K562 (cell line): Measurements from ENCODE around the gene PSAP. TPM values are rescaled to one million over a fixed set of nuclear protein-coding genes. Genes with fewer than 3 reads are reported as not detected.

Source experiments
- EP400 ChIP-seq: fragments of 450-650 bp; IDR thresholded peaks from 2 replicates; pipeline ENCODE4 v1.6.1; 2017; ENCODE audit warnings: antibody characterized with exemption, mild to moderate bottlenecking, moderate library complexity
- GATAD2B ChIP-seq: fragments of 450-650 bp; IDR thresholded peaks from 2 replicates; pipeline ENCODE4 v1.6.1; 2017; ENCODE audit warnings: mild to moderate bottlenecking, borderline replicate concordance
- ILF3 ChIP-seq: fragments of 450-650 bp; IDR thresholded peaks from 2 replicates; pipeline ENCODE4 v1.6.1; 2018; ENCODE audit warnings: antibody characterized with exemption, mild to moderate bottlenecking, moderate library complexity, borderline replicate concordance
- MAFK ChIP-seq: IDR thresholded peaks from 2 replicates; pipeline ENCODE4 v1.6.1; 2011; ENCODE audit warnings: low read length, improper control_type of control experiment
- MAZ ChIP-seq, 2 experiments: fragments of 450-650 bp in 1 of 2; sonication (generic) in 1 of 2; formaldehyde crosslinking; IDR thresholded peaks in 1 of 2; conservative IDR thresholded peaks in 1 of 2; 2 replicates each; pipeline versions ENCODE4 v1.4.0 to v1.5.0; 2020; ENCODE audit warnings: mild to moderate bottlenecking in 1 of 2, missing genetic modification reagents in 1 of 2
- NCOA4 ChIP-seq: fragments of 450-650 bp; IDR thresholded peaks from 2 replicates; pipeline ENCODE4 v1.6.1; 2018; ENCODE audit warnings: mild to moderate bottlenecking; ENCODE audit not compliant: partially characterized antibody
- PBX2 ChIP-seq, 2 experiments: IDR thresholded peaks in 1 of 2; conservative IDR thresholded peaks in 1 of 2; 2 replicates each; pipeline ENCODE4 v1.6.1; 2016; ENCODE audit warnings: low read depth in 2 of 2, mild to moderate bottlenecking in 1 of 2, missing compliant biosample characterization in 1 of 2, missing genetic modification characterization in 1 of 2, moderate library complexity in 1 of 2
- PPARD ChIP-seq: fragments of 250-450 bp; sonication (Bioruptor Pico); IDR thresholded peaks from 2 replicates; pipeline ENCODE4 v1.8.0; 2022; ENCODE audit warnings: inconsistent platforms, mild to moderate bottlenecking, moderate library complexity
- SMAD3 ChIP-seq: fragments of 450-650 bp; formaldehyde crosslinking; conservative IDR thresholded peaks from 2 replicates; pipeline ENCODE4 v1.4.0; 2020; ENCODE audit warnings: mild to moderate bottlenecking
- STAT5B ChIP-seq: fragments of 250-450 bp; sonication (Bioruptor Pico); IDR thresholded peaks from 2 replicates; pipeline ENCODE4 v1.8.0; 2021; ENCODE audit warnings: mild to moderate bottlenecking, inconsistent platforms
- TBP ChIP-seq: optimal IDR thresholded peaks from 2 replicates; pipeline ENCODE3; 2011; ENCODE audit warnings: low read depth, low read length, improper control_type of control experiment
- TGIF2 ChIP-seq: sonication (generic); formaldehyde crosslinking; IDR thresholded peaks from 2 replicates; pipeline ENCODE4 v1.8.1; 2022; ENCODE audit warnings: mild to moderate bottlenecking, missing genetic modification reagents, moderate library complexity
- THAP12 ChIP-seq: fragments of 250-450 bp; sonication (Bioruptor Pico); IDR thresholded peaks from 2 replicates; pipeline ENCODE4 v1.9.0; 2021; ENCODE audit warnings: mild to moderate bottlenecking, inconsistent platforms
- XRCC5 ChIP-seq: fragments of 200-400 bp; formaldehyde crosslinking; IDR thresholded peaks from 2 replicates; pipeline ENCODE4 v1.6.1; 2017; ENCODE audit warnings: low read depth, mild to moderate bottlenecking, low read length
- ZNF165 ChIP-seq: fragments of 250-450 bp; sonication (Bioruptor Pico); IDR thresholded peaks from 2 replicates; pipeline ENCODE4 v1.4.0; 2020; ENCODE audit warnings: borderline replicate concordance
- ZNF23 ChIP-seq: fragments of 250-450 bp; sonication (Bioruptor Pico); IDR thresholded peaks from 2 replicates; pipeline ENCODE4 v1.4.0; 2020; ENCODE audit warnings: mild to moderate bottlenecking
- ZNF778 ChIP-seq: fragments of 450-650 bp; formaldehyde crosslinking; IDR thresholded peaks from 2 replicates; pipeline ENCODE4 v1.4.0; 2020; ENCODE audit warnings: mild to moderate bottlenecking, moderate library complexity
- polyA plus RNA-seq, 8 experiments: library from polyadenylated mRNA; depleted of rRNA in 4 of 8; stranded (reverse) in 5 of 8; unstranded in 3 of 8; fragments of >200 nt; fragmentation: Nextera tagmentation in 2 of 8; fragmentation: Illumina TruSeq in 1 of 8; extraction: Ambion mirVana in 2 of 8; extraction: Trizol in 1 of 8; gene quantifications; 2 replicates each; pipeline versions ENCODE4 v1.2.1 to v1.2.3, GENCODE V29; 2011 to 2014; ENCODE audit warnings: inconsistent platforms in 1 of 8, missing spikeins in 1 of 8
- total RNA-seq, 7 experiments: library from RNA; depleted of rRNA in 6 of 7; stranded (reverse); fragments of >200 nt in 6 of 7; fragmentation: Illumina TruSeq in 2 of 7; extraction: Trizol in 2 of 7; gene quantifications; 2 replicates each; pipeline versions ENCODE4 v1.2.1 to v1.2.3, GENCODE V29; 2011 to 2021; ENCODE audit warnings: low replicate concordance in 1 of 7
- TF ChIP-seq, protein P1 (sequence below): fragments of 450-650 bp; conservative IDR thresholded peaks from 2 replicates; pipeline ENCODE4 v1.6.1; 2016; ENCODE audit warnings: missing genetic modification characterization, low read depth, mild to moderate bottlenecking, missing compliant biosample characterization, moderate library complexity
- TF ChIP-seq, protein P2 (sequence below): sonication (generic); IDR thresholded peaks from 2 replicates; pipeline ENCODE4 v1.6.1; 2016

Gene PSAP
- total and polyA plus RNA-seq, 9 of the 15 experiments (the other 6 are each of a cell fraction or from before 2014, with no cell fraction given), result 245 to 700 (median 429) TPM

DNA sequence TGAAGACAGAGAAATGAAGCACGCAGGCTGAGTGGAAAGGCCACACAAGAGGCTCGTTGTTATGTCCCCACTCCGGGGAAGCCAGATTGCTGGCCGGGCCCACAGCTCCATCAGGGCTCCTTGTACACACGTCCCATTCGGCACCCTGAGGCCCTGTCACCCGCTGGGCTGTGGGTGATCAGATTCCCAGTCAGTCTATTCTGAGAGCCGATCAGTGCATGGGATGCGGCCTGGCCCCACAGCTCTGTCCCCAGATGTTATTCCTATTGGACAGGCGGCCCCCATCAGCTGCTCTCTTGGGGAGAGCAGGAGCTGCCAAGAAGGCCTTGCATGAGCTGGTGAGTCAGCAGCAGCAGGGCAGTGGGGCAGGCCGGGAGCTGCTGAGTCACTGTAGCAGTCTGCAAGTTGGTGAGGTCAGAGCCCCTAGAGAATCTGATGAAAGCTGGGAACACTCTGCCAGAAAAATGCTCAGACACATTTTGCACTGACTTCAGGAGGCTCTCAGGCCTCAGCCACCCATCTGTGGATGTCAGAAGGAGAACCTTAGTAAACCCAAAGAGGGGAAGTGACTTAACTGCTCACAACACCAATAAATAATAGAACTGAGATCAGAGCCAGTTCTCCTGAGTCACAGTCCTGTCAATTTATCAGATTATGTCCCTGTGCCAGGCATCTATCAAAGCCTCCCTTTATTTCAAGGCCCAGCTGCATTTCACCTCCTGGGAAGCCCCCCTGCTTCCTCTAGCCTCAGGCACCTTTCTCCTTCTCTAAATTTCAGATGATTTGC is 9.4 kb upstream of the PSAP start (continued):
- TF ChIP-seq PPARD (no peak), ZNF778 (no peak), MAZ (CRISPR knock-in tag; conservative IDR thresholded peaks at IDR 0.05 in 1 of 2, IDR thresholded peaks at IDR 0.05 in 1 of 2) (peak; percentile 83 to 93), PBX2 (CRISPR knock-in tag; IDR thresholded peaks at IDR 0.05; ENCODE audit: low read depth) (no peak), PBX2 (tag; conservative IDR thresholded peaks at IDR 0.05; ENCODE audit: low read depth) (peak; percentile 89), STAT5B (no peak), NCOA4 (no peak), TGIF2 (CRISPR knock-in tag) (no peak), GATAD2B (peak; percentile 40; the same call in 1 of the 2 replicates), TBP (no peak), XRCC5 (no peak; the same call in 1 of the 2 replicates), THAP12 (CRISPR knock-in tag) (no peak), ILF3 (no peak), SMAD3 (CRISPR knock-in tag) (peak; percentile 73), MAFK (peak; percentile 98), EP400 (peak; percentile 87), ZNF23 (CRISPR knock-in tag) (no peak), ZNF165 (CRISPR knock-in tag) (peak; percentile 93)
- TF ChIP-seq, protein P1, sequence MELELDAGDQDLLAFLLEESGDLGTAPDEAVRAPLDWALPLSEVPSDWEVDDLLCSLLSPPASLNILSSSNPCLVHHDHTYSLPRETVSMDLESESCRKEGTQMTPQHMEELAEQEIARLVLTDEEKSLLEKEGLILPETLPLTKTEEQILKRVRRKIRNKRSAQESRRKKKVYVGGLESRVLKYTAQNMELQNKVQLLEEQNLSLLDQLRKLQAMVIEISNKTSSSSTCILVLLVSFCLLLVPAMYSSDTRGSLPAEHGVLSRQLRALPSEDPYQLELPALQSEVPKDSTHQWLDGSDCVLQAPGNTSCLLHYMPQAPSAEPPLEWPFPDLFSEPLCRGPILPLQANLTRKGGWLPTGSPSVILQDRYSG (tag), result peak; percentile 86
- TF ChIP-seq, protein P2, sequence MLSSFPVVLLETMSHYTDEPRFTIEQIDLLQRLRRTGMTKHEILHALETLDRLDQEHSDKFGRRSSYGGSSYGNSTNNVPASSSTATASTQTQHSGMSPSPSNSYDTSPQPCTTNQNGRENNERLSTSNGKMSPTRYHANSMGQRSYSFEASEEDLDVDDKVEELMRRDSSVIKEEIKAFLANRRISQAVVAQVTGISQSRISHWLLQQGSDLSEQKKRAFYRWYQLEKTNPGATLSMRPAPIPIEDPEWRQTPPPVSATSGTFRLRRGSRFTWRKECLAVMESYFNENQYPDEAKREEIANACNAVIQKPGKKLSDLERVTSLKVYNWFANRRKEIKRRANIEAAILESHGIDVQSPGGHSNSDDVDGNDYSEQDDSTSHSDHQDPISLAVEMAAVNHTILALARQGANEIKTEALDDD, result peak; percentile 65; the same call in 1 of the 2 replicates
